HCT116 (cell line): ENCODE data around the gene MAP3K6. TPM values are rescaled to one million over a fixed set of nuclear protein-coding genes. Genes with fewer than 3 reads are reported as not detected.

ENCODE experiments used
- ATAC-seq: fragments of 200-7000 bp; cut with Tn5 transposase; 2 replicates; pipeline ENCODE4 v1.9.1; 2020; ENCODE audit warnings: mild to moderate bottlenecking, moderate library complexity
- BruUV-seq: library from RNA; stranded (reverse); fragments of 400-500 nt; replicated peaks from 2 replicates; lab custom pipeline; 2021; lab: Mats Ljungman, UMichigan
- CTCF ChIA-PET: fragments of 300-600 bp; sonication (Branson Sonifier 250); formaldehyde crosslinking; loops from one replicate; lab custom pipeline; 2021; ENCODE audit warnings: antibody characterized with exemption; lab: Charles Lee
- POLR2A ChIA-PET: fragments of 300-600, 350-600 bp; sonication (Branson Sonifier 250); formaldehyde crosslinking; loops from one replicate; lab custom pipeline; 2021; ENCODE audit warnings: antibody characterized with exemption; lab: Charles Lee
- RAD21 ChIA-PET, 2 experiments: fragments of 300-600 bp; sonication (Branson Sonifier 250); formaldehyde crosslinking; loops; one replicate each; lab custom pipeline; 2023; ENCODE audit warnings: low total read pairs in 2 of 2; ENCODE audit not compliant: uncharacterized antibody in 2 of 2, unreplicated experiment in 2 of 2, low non-redundant PET in 1 of 2; lab: Charles Lee
- DNase-seq: peaks from one replicate; pipeline ENCODE4 v3.0.0-alpha.2; 2010; ENCODE audit warnings: low read depth, low spot score
- H2AFZ ChIP-seq: fragments of 200-600 bp; shearing (Covaris generic), sonication (generic); 2 replicates; pipeline ENCODE4 v1.6.1; 2017; ENCODE audit warnings: low read depth, mixed run types, mixed read lengths, antibody characterized with exemption, low read length; ENCODE audit not compliant: poor library complexity, severe bottlenecking
- H3K27ac ChIP-seq: 2 replicates; pipeline ENCODE4 v1.5.1; 2012; ENCODE audit warnings: low read depth, low read length
- H3K27me3 ChIP-seq: fragments of 200-600 bp; sonication (generic); 2 replicates; pipeline ENCODE4 v1.6.1; 2016; ENCODE audit warnings: mixed run types, low read length, mixed read lengths; ENCODE audit not compliant: insufficient read depth
- H3K36me3 ChIP-seq, 2 experiments: fragments of 200-500 bp in 1 of 2; fragments of 200-600 bp in 1 of 2; sonication (Bioruptor generic) in 1 of 2; sonication (generic) in 1 of 2; 2 replicates each; pipeline versions ENCODE4 v1.5.1 to v1.6.1; 2014 to 2016; ENCODE audit warnings: low read length in 2 of 2, inconsistent platforms in 1 of 2, mixed read lengths in 1 of 2, mixed run types in 1 of 2; ENCODE audit not compliant: insufficient read depth in 2 of 2, control insufficient read depth in 1 of 2
- H3K4me1 ChIP-seq, 2 experiments: fragments of 200-600 bp in 1 of 2; sonication (generic) in 1 of 2; 2 replicates each; pipeline versions ENCODE4 v1.5.1 to v1.6.1; 2012 to 2017; ENCODE audit warnings: low read length in 2 of 2, inconsistent platforms in 1 of 2, mild to moderate bottlenecking in 1 of 2, mixed read lengths in 1 of 2, mixed run types in 1 of 2, moderate library complexity in 1 of 2; ENCODE audit not compliant: insufficient read depth in 2 of 2, control insufficient read depth in 1 of 2
- H3K4me2 ChIP-seq: fragments of 200-600 bp; sonication (generic); 2 replicates; pipeline ENCODE4 v1.6.1; 2017; ENCODE audit warnings: mixed run types, low read length, mixed read lengths
- H3K4me3 ChIP-seq, 2 experiments: fragments of 200-600 bp in 1 of 2; sonication (generic) in 1 of 2; replicated peaks in 1 of 2; 2 replicates each; pipeline ENCODE4 v1.5.1; 2011 to 2016; ENCODE audit warnings: low read length in 2 of 2, control low read depth in 1 of 2, low read depth in 1 of 2, mild to moderate bottlenecking in 1 of 2, mixed read lengths in 1 of 2, mixed run types in 1 of 2
- H3K79me2 ChIP-seq: fragments of 200-600 bp; sonication (generic); 2 replicates; pipeline ENCODE4 v1.6.1; 2017; ENCODE audit warnings: mild to moderate bottlenecking, mixed run types, low read length, moderate library complexity, mixed read lengths; ENCODE audit not compliant: insufficient read depth
- H3K9ac ChIP-seq: fragments of 200-600 bp; sonication (generic); 2 replicates; pipeline ENCODE4 v1.6.1; 2016; ENCODE audit warnings: low read length, mixed read lengths
- H3K9me2 ChIP-seq: fragments of 200-600 bp; sonication (generic), shearing (Covaris generic); 2 replicates; pipeline ENCODE4 v1.6.1; 2017; ENCODE audit warnings: mixed run types, mild to moderate bottlenecking, moderate library complexity; ENCODE audit not compliant: insufficient read depth
- H3K9me3 ChIP-seq, 2 experiments: fragments of 200-500 bp in 1 of 2; fragments of 200-600 bp in 1 of 2; sonication (Bioruptor generic) in 1 of 2; sonication (generic) in 1 of 2; 2 replicates each; pipeline ENCODE4 v1.6.1; 2014 to 2017; ENCODE audit warnings: low read length in 2 of 2, mixed read lengths in 2 of 2, inconsistent platforms in 1 of 2, low read depth in 1 of 2, mild to moderate bottlenecking in 1 of 2, mixed run types in 1 of 2, moderate library complexity in 1 of 2; ENCODE audit not compliant: control insufficient read depth in 1 of 2, insufficient read depth in 1 of 2
- H4K20me1 ChIP-seq: fragments of 200-600 bp; sonication (generic), shearing (Covaris generic); 2 replicates; pipeline ENCODE4 v1.6.1; 2017; ENCODE audit warnings: mixed run types, mild to moderate bottlenecking, moderate library complexity; ENCODE audit not compliant: insufficient read depth
- CEBPB ChIP-seq: IDR thresholded peaks from 2 replicates; pipeline ENCODE4 v1.6.1; 2012; ENCODE audit warnings: low read depth
- CTCF ChIP-seq, 3 experiments: fragments of 200-600 bp in 1 of 3; sonication (generic) in 1 of 3; IDR thresholded peaks in 2 of 3; conservative IDR thresholded peaks in 1 of 3; 2 replicates each; pipeline ENCODE4 v1.5.1; 2012 to 2017; ENCODE audit warnings: low read depth in 2 of 3, low read length in 2 of 3, antibody characterized with exemption in 1 of 3, borderline replicate concordance in 1 of 3, control low read depth in 1 of 3, mild to moderate bottlenecking in 1 of 3, mixed read lengths in 1 of 3, mixed run types in 1 of 3, moderate library complexity in 1 of 3; ENCODE audit not compliant: insufficient read depth in 1 of 3
- EGR1 ChIP-seq: IDR thresholded peaks from 2 replicates; pipeline ENCODE4 v1.6.1; 2012; ENCODE audit warnings: low read depth
- EZH2phosphoT487 ChIP-seq: fragments of 200-600 bp; IDR thresholded peaks from 2 replicates; pipeline ENCODE4 v1.6.1; 2018; ENCODE audit warnings: antibody characterized with exemption, borderline replicate concordance
- JUND ChIP-seq: IDR thresholded peaks from 2 replicates; pipeline ENCODE4 v1.6.1; 2012
- POLR2AphosphoS5 ChIP-seq: IDR thresholded peaks from 2 replicates; pipeline ENCODE4 v1.6.1; 2011; ENCODE audit warnings: mild to moderate bottlenecking, low read depth, low read length, moderate library complexity
- RAD21 ChIP-seq: IDR thresholded peaks from 2 replicates; pipeline ENCODE4 v1.6.1; 2012; ENCODE audit warnings: low read depth, mild to moderate bottlenecking
- SIN3A ChIP-seq: IDR thresholded peaks from 2 replicates; pipeline ENCODE4 v1.6.1; 2012; ENCODE audit warnings: low read depth
- YY1 ChIP-seq: IDR thresholded peaks from 2 replicates; pipeline ENCODE4 v1.6.1; 2011; ENCODE audit warnings: low read length, low read depth, moderate library complexity, mild to moderate bottlenecking; ENCODE audit not compliant: insufficient replicate concordance; ENCODE audit errors: extremely low read depth
- ZNF274 ChIP-seq: fragments of 200-500 bp; sonication (Bioruptor generic); IDR thresholded peaks from 2 replicates; pipeline ENCODE4 v1.6.1; 2014; ENCODE audit warnings: mild to moderate bottlenecking, low read depth, low read length, inconsistent platforms
- intact Hi-C: fragments of 100-400 bp; cut with micrococcal nuclease; formaldehyde crosslinking; loops from 2 replicates; pipeline ENCODE4 v1.10.0; 2022
- total RNA-seq: library from RNA; stranded (reverse); gene quantifications from one replicate; pipeline ENCODE4 v1.2.1, GENCODE V29; 2021; ENCODE audit not compliant: unreplicated experiment
- TF ChIP-seq, protein P1 (sequence below): IDR thresholded peaks from 2 replicates; pipeline ENCODE4 v1.6.1; 2012
- TF ChIP-seq, protein P2 (sequence below): IDR thresholded peaks from 2 replicates; pipeline ENCODE4 v1.6.1; 2011; ENCODE audit warnings: mild to moderate bottlenecking, low read length, moderate library complexity; ENCODE audit not compliant: insufficient replicate concordance; ENCODE audit errors: extremely low read depth

The MAP3K6 gene
- total RNA-seq, 1 experiment from 2014 or later = 30.2 TPM

DNA sequence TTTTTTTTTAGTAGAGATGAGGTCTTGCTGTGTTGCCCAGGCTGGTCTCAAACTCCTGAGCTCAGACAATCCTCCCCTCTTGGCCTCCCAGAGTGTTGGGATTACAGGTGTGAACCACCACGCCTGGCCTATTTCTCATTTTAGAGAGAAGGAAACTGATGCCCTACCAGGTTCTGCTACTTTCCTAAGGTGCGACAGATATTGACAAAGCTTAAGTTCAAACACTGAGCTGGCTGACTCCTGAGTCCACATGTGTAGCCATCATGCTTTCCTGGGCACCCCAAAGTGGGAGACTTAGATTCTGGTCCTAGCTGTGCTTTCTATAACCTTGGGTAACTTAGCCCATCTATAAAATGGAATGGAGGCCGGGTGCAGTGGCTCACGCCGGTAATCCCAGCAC, 49.9 kb downstream of the MAP3K6 start:
- no TSS peak for BruUV-seq
- ATAC-seq (no peak), DNase-seq (no peak)
- ChIA-PET POLR2A (no interaction called here), CTCF (interaction anchor here (1.2 kb wide), 1 partner anchor 16 kb away, joined by 3 read pairs; no protein-coding TSS in a partner anchor), RAD21 (no interaction called here)
- Histone ChIP-seq H3K4me3 (no peak overlapping the region), H3K4me1 (peaks cover 0 to 12% of the 10 kb centered on the region in 2 experiments; a peak in 1 of 4 replicates), H3K27ac (no peak overlapping the region), H3K9me3 (no peaks in the 10 kb centered on the region), H3K9me2 (no peaks in the 10 kb centered on the region), H2AFZ (no peak overlapping the region), H3K9ac (no peak overlapping the region), H3K36me3 (no peaks in the 10 kb centered on the region), H3K4me2 (no peak overlapping the region), H4K20me1 (no peaks in the 10 kb centered on the region), H3K79me2 (no peaks in the 10 kb centered on the region), H3K27me3 (no peaks in the 10 kb centered on the region)
- TF ChIP-seq, protein P1, sequence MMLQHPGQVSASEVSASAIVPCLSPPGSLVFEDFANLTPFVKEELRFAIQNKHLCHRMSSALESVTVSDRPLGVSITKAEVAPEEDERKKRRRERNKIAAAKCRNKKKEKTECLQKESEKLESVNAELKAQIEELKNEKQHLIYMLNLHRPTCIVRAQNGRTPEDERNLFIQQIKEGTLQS = no peak
- TF ChIP-seq SIN3A (no peak), POLR2AphosphoS5 (no peak), EZH2phosphoT487 (no peak), ZNF274 (no peak), EGR1 (no peak), JUND (no peak), CTCF (IDR thresholded peaks at IDR 0.05 in 2 of 3, conservative IDR thresholded peaks at IDR 0.05 in 1 of 3; ENCODE audit: borderline replicate concordance in 1 of 3, insufficient read depth in 1 of 3, low read depth in 2 of 3, low read length in 2 of 3) (no peak), YY1 (no peak), CEBPB (no peak), RAD21 (no peak)
- TF ChIP-seq, protein P2, sequence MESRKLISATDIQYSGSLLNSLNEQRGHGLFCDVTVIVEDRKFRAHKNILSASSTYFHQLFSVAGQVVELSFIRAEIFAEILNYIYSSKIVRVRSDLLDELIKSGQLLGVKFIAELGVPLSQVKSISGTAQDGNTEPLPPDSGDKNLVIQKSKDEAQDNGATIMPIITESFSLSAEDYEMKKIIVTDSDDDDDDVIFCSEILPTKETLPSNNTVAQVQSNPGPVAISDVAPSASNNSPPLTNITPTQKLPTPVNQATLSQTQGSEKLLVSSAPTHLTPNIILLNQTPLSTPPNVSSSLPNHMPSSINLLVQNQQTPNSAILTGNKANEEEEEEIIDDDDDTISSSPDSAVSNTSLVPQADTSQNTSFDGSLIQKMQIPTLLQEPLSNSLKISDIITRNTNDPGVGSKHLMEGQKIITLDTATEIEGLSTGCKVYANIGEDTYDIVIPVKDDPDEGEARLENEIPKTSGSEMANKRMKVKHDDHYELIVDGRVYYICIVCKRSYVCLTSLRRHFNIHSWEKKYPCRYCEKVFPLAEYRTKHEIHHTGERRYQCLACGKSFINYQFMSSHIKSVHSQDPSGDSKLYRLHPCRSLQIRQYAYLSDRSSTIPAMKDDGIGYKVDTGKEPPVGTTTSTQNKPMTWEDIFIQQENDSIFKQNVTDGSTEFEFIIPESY = no peak
- intact Hi-C loops = no loop called here
